ENCODE data around the gene SNRNP40. TPM values are rescaled to one million over a fixed set of nuclear protein-coding genes. Genes with fewer than 3 reads are reported as not detected.

The SNRNP40 gene
- total RNA-seq, 1 donor from 2014 or later, result 32.3 TPM

- Mint-ChIP-seq H3K4me1 (ENCODE audit: low read depth) (peaks cover 2% of the 10 kb centered on the region), H3K4me3 (ENCODE audit: unreplicated experiment) (no peak overlapping the region), H3K27me3 (ENCODE audit: low read depth) (no peaks in the 10 kb centered on the region), H3K36me3 (ENCODE audit: low read depth) (peaks cover 43% of the 10 kb centered on the region), H3K27ac (ENCODE audit: unreplicated experiment) (no peak overlapping the region), H3K9me3 (ENCODE audit: low read depth) (no peaks in the 10 kb centered on the region)
- DNase-seq (ENCODE audit: low spot score), result no peak
- TF ChIP-seq, protein P1, sequence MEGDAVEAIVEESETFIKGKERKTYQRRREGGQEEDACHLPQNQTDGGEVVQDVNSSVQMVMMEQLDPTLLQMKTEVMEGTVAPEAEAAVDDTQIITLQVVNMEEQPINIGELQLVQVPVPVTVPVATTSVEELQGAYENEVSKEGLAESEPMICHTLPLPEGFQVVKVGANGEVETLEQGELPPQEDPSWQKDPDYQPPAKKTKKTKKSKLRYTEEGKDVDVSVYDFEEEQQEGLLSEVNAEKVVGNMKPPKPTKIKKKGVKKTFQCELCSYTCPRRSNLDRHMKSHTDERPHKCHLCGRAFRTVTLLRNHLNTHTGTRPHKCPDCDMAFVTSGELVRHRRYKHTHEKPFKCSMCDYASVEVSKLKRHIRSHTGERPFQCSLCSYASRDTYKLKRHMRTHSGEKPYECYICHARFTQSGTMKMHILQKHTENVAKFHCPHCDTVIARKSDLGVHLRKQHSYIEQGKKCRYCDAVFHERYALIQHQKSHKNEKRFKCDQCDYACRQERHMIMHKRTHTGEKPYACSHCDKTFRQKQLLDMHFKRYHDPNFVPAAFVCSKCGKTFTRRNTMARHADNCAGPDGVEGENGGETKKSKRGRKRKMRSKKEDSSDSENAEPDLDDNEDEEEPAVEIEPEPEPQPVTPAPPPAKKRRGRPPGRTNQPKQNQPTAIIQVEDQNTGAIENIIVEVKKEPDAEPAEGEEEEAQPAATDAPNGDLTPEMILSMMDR (IDR thresholded peaks at IDR 0.05), result no peak
Observed at GRCh38 chr1:31261916-31262315, 34.7 kb downstream of the SNRNP40 start.

- H3K9me3 Mint-ChIP-seq (ENCODE audit: low read depth), result no peaks in the 10 kb centered on the region
- H3K4me1 Mint-ChIP-seq (ENCODE audit: low read depth), result peaks cover 2% of the 10 kb centered on the region
- H3K27me3 Mint-ChIP-seq (ENCODE audit: low read depth), result no peaks in the 10 kb centered on the region
- H3K4me3 Mint-ChIP-seq (ENCODE audit: unreplicated experiment), result no peak overlapping the region
- H3K27ac Mint-ChIP-seq (ENCODE audit: unreplicated experiment), result no peak overlapping the region
- TF ChIP-seq, protein P1 (IDR thresholded peaks at IDR 0.05), result no peak
- DNase-seq (ENCODE audit: low spot score), result no peak
- peaks cover 34% of the 10 kb centered on the region for H3K36me3 Mint-ChIP-seq (ENCODE audit: low read depth)
Observed at GRCh38 chr1:31259746-31260145, 36.8 kb downstream of the SNRNP40 start.

DNA sequence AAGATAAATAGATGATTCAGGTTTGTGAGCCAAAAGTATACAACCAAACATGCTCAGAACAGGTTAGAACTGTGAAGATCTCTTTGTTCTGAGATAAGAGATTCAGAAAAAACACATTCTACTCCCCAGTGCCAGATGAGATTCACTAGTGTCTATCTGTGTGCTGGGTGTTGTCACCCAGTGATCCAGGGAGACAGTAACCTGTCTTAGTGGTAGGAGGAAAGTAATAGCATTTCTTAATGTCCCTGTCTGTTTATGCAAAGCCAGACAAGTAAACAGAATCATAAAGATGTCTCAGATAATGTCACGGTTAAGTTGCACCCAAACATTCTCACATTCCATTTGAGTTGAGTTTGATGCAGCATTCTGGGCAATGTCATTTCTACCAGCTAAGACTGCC lies 38.0 kb downstream of the SNRNP40 start:
- DNase-seq (ENCODE audit: low spot score), result no peak
- Mint-ChIP-seq H3K4me1 (ENCODE audit: low read depth) (peaks cover 2% of the 10 kb centered on the region), H3K27ac (ENCODE audit: unreplicated experiment) (no peak overlapping the region), H3K27me3 (ENCODE audit: low read depth) (no peaks in the 10 kb centered on the region), H3K4me3 (ENCODE audit: unreplicated experiment) (no peak overlapping the region), H3K36me3 (ENCODE audit: low read depth) (peaks cover 29% of the 10 kb centered on the region), H3K9me3 (ENCODE audit: low read depth) (no peaks in the 10 kb centered on the region)
- TF ChIP-seq, protein P1 (IDR thresholded peaks at IDR 0.05), result no peak

- no peak for DNase-seq (ENCODE audit: low spot score)
- TF ChIP-seq, protein P1 (IDR thresholded peaks at IDR 0.05), result no peak
- peaks cover 29% of the 10 kb centered on the region for H3K36me3 Mint-ChIP-seq (ENCODE audit: low read depth)
- no peak overlapping the region for H3K27ac Mint-ChIP-seq (ENCODE audit: unreplicated experiment)
- no peaks in the 10 kb centered on the region for H3K9me3 Mint-ChIP-seq (ENCODE audit: low read depth)
- H3K27me3 Mint-ChIP-seq (ENCODE audit: low read depth), result no peaks in the 10 kb centered on the region
- no peaks in the 10 kb centered on the region for H3K4me1 Mint-ChIP-seq (ENCODE audit: low read depth)
- no peak overlapping the region for H3K4me3 Mint-ChIP-seq (ENCODE audit: unreplicated experiment)
Observed at GRCh38 chr1:31257213-31257612, 39.4 kb downstream of the SNRNP40 start.

- Mint-ChIP-seq H3K4me3 (ENCODE audit: unreplicated experiment) (no peak overlapping the region), H3K4me1 (ENCODE audit: low read depth) (no peaks in the 10 kb centered on the region), H3K9me3 (ENCODE audit: low read depth) (no peaks in the 10 kb centered on the region), H3K27me3 (ENCODE audit: low read depth) (no peaks in the 10 kb centered on the region), H3K27ac (ENCODE audit: unreplicated experiment) (no peak overlapping the region), H3K36me3 (ENCODE audit: low read depth) (no peaks in the 10 kb centered on the region)
- TF ChIP-seq, protein P1 (IDR thresholded peaks at IDR 0.05), result no peak
- no peak for DNase-seq (ENCODE audit: low spot score)
Observed at GRCh38 chr1:31249854-31250253, 46.7 kb downstream of the SNRNP40 start.
